Measurements from ENCODE around the gene PLBD1.

The PLBD1 gene

DNA sequence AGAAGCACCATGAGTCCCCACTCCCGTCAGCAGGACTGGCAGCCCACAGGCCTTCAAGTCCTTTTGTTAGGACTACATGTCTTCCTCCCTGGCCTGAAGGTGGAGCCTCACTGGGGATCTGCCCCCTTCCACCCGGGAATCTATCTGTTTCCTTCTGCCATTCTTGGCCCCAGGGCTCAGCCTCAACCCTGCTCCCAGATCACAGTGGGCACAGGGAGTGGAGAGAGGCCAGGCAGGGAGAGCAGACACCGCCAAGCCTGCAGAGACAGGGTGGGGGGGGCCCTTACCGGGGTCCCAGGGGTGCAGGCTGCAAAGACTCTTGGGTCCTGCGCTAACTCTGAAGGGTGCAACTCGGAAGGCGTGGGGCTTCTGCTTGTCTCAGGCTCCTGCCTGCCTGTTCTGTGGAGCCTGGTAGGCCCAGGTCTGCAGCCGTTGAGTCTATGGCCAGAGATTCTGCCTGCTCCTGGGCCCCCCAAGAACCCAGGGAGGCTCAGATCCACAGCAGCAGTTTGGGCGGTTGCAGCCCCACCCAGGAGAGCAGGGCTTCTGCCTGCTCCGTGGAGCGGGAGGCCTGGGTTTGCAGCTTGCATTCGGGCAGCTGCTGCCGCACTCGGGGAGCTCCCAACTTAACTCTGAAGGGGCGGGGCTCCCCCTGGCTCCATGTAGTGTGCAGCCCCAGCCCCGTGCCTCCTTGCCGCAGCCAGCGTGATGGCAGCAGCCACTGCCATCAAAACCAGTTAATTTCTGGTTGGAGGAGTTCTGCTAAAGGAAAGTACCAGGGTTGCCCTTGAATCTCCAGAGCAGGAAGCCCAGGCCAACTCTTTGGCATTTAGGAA, 21.7 kb upstream of the PLBD1 start:
- ChIA-PET CTCF (no interaction called here), POLR2A (ENCODE audit: low non-redundant PET) (no interaction called here)
- H3K27ac ChIP-seq = no peak overlapping the region
- no peak for DNase-seq (ENCODE audit: low spot score)
- TF ChIP-seq, protein P1, sequence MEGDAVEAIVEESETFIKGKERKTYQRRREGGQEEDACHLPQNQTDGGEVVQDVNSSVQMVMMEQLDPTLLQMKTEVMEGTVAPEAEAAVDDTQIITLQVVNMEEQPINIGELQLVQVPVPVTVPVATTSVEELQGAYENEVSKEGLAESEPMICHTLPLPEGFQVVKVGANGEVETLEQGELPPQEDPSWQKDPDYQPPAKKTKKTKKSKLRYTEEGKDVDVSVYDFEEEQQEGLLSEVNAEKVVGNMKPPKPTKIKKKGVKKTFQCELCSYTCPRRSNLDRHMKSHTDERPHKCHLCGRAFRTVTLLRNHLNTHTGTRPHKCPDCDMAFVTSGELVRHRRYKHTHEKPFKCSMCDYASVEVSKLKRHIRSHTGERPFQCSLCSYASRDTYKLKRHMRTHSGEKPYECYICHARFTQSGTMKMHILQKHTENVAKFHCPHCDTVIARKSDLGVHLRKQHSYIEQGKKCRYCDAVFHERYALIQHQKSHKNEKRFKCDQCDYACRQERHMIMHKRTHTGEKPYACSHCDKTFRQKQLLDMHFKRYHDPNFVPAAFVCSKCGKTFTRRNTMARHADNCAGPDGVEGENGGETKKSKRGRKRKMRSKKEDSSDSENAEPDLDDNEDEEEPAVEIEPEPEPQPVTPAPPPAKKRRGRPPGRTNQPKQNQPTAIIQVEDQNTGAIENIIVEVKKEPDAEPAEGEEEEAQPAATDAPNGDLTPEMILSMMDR (conservative IDR thresholded peaks at IDR 0.05; ENCODE audit: low read depth) = no peak

DNA sequence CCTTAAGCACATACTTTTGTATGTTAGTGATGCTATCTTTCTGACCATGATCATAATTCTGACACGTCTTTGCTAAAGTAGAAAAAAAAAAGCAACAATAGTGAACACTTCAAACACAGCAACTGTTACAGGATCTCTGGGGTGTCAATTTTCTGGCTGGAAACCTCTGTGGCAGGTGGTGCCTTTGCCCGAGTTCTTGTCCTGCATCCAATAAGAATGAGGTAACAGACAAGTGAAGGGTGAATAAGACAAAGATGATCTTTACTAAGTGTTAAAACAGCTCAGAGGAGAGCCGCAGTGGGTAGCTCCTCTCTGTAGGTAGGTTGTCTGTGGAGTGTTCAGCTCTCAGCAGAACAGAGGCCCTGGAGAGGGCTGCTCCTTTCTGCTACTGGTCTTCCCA, 20.9 kb upstream of the PLBD1 start:
- TF ChIP-seq, protein P1 (conservative IDR thresholded peaks at IDR 0.05; ENCODE audit: low read depth) = no peak
- no peak overlapping the region for H3K27ac ChIP-seq
- no peak for DNase-seq (ENCODE audit: low spot score)
- ChIA-PET POLR2A (ENCODE audit: low non-redundant PET) (no interaction called here), CTCF (interaction anchor here (0.6 kb wide), 1 partner anchor 10 kb away, joined by 3 read pairs; no protein-coding TSS in a partner anchor)

- ChIA-PET CTCF (no interaction called here), POLR2A (ENCODE audit: low non-redundant PET) (no interaction called here)
- no peak for DNase-seq (ENCODE audit: low spot score)
- TF ChIP-seq, protein P1 (conservative IDR thresholded peaks at IDR 0.05; ENCODE audit: low read depth) = no peak
- H3K27ac ChIP-seq = no peak overlapping the region
Observed at GRCh38 chr12:14578646-14579045, 11.0 kb upstream of the PLBD1 start.

GRCh38 chr12:14577344-14577743, 9.7 kb upstream of the PLBD1 start:
- no peak overlapping the region for H3K27ac ChIP-seq
- DNase-seq (ENCODE audit: low spot score) = no peak
- POLR2A ChIA-PET (ENCODE audit: low non-redundant PET) = no interaction called here
- TF ChIP-seq, protein P1 (conservative IDR thresholded peaks at IDR 0.05; ENCODE audit: low read depth) = no peak
- CTCF ChIA-PET = no interaction called here

DNA sequence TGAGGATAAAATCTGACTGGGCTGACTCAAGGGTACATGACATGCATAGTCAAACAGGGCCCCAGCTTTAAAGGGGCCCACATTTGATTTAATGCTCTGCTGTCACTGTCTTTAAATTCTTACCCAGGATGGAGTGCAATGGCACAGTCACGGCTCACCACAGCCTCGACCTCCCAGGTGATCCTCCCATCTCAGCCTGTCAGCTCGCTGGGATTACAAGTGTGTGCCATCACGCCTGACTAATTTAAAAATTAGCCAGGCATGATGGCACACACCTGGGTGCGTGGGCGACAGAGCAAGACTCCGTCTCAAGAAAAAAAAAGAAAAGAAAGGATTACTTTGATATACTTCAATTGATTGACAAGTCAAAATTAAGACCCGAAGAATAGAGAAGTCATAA, 9.2 kb upstream of the PLBD1 start:
- ChIA-PET POLR2A (ENCODE audit: low non-redundant PET) (no interaction called here), CTCF (no interaction called here)
- TF ChIP-seq, protein P1 (conservative IDR thresholded peaks at IDR 0.05; ENCODE audit: low read depth) = no peak
- DNase-seq (ENCODE audit: low spot score) = no peak
- H3K27ac ChIP-seq = no peak overlapping the region

DNA sequence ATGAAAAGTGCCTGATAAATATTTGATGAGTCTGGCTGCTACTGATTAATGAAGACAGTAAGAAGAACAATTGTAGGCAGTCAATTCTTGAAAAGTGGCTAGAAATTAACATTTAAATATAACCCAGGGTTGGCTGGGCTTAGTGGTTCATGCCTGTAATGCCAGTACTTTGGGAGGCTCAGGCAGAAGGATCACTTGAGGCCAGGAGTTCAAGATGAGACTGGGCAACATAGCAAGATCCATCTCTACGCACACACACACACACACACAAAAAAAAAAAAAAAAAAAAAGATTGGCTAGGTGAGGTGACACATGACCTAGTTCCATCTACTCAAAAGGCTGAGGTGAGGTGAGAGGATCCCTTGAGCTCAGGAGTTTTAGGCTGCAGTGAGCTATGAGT, 7.9 kb upstream of the PLBD1 start:
- no peak overlapping the region for H3K27ac ChIP-seq
- POLR2A ChIA-PET (ENCODE audit: low non-redundant PET) = no interaction called here
- no peak for DNase-seq (ENCODE audit: low spot score)
- CTCF ChIA-PET = no interaction called here
- TF ChIP-seq, protein P1 (conservative IDR thresholded peaks at IDR 0.05; ENCODE audit: low read depth) = no peak
